AG09309 (cell line): Measurements from ENCODE around the gene ZFP57.

ENCODE experiments used
- DNase-seq: peaks from one replicate; pipeline ENCODE4 v3.0.0-alpha.2; 2010; ENCODE audit warnings: low read depth
- H3K4me3 ChIP-seq: 2 replicates; pipeline ENCODE4 v1.5.1; 2011; ENCODE audit warnings: mild to moderate bottlenecking, low read depth, low read length, moderate library complexity; ENCODE audit not compliant: control insufficient read depth
- TF ChIP-seq, protein P1 (sequence below): IDR thresholded peaks from 2 replicates; pipeline ENCODE4 v1.5.1; 2011; ENCODE audit warnings: mild to moderate bottlenecking, low read depth, low read length, inconsistent platforms; ENCODE audit not compliant: insufficient read depth, control insufficient read depth; ENCODE audit errors: missing control alignments

Gene ZFP57

DNA sequence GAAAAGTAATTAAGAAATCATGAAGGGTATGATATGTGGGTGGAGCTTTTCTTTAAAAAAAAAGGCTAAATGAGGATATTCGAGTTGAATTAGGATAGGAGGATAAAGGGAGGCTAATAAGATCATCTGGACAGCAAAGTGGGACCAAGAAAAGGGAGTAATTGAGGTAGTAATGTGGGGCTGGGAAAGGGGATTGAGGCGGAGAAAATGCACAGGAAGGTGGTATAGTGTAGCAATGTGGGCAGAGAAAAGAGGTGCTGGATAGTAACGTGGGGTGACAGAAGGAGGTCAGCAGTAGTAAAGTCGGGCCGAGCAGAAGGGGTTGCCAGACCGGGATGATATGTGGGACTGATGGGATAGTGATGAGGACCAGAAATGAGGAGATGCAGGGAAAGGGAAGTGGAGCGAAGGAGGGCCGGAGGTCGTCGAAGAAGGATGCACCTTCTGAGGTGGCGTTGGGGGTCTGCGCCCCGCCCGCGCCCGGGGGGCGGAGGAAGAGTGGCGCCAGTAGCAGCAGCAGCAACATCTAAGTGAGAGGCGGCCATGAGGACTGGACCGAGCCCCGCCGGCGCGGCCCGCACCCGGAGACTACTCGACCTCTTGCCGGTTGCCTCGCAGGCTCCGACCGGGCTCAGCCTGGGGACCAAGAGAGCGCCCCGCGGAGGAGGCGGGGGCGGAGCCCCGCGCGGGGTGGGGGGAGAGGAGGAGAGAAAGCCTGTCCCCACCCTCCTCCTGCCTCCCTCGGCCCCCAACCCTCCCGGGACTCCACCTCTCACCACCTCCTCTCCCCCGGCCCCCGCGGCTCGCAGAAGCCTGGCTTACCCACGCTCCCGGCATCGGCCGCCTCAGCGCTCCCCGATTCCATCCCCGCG lies 48.9 kb downstream of the ZFP57 start:
- no peak for DNase-seq
- H3K4me3 ChIP-seq = peak overlapping the region; percentile 85
- TF ChIP-seq, protein P1, sequence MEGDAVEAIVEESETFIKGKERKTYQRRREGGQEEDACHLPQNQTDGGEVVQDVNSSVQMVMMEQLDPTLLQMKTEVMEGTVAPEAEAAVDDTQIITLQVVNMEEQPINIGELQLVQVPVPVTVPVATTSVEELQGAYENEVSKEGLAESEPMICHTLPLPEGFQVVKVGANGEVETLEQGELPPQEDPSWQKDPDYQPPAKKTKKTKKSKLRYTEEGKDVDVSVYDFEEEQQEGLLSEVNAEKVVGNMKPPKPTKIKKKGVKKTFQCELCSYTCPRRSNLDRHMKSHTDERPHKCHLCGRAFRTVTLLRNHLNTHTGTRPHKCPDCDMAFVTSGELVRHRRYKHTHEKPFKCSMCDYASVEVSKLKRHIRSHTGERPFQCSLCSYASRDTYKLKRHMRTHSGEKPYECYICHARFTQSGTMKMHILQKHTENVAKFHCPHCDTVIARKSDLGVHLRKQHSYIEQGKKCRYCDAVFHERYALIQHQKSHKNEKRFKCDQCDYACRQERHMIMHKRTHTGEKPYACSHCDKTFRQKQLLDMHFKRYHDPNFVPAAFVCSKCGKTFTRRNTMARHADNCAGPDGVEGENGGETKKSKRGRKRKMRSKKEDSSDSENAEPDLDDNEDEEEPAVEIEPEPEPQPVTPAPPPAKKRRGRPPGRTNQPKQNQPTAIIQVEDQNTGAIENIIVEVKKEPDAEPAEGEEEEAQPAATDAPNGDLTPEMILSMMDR = no peak

DNA sequence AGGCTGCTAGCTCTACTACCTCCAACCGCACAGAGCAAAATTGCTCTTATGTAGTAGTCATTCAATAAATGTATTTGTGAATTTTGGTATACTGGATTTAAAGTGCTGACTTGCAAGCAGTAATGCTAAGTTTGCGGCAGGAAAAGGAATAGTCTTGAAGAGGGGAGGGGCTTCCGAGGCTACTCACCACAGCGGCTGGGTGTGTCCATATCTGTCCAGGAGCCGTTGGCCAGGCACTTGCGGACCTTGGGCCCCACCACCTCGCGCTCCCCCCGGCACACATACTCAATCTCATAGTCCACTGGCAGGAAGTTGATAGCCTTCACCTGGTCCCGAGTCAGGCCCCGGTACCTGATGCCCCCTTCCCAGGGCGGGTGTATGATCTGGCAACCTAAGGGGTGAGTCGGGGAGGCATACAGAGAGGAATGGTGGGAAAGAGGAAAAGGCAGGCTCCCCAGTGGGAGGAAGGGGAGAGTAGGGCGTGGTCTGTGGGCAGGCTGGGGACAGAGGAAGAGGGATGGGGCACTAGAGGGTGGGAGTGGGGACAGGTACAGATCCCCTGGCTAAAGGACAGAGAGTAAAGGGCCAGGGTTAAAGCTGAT lies 49.6 kb downstream of the ZFP57 start:
- DNase-seq = no peak
- H3K4me3 ChIP-seq = no peak overlapping the region
- TF ChIP-seq, protein P1 = no peak

DNA sequence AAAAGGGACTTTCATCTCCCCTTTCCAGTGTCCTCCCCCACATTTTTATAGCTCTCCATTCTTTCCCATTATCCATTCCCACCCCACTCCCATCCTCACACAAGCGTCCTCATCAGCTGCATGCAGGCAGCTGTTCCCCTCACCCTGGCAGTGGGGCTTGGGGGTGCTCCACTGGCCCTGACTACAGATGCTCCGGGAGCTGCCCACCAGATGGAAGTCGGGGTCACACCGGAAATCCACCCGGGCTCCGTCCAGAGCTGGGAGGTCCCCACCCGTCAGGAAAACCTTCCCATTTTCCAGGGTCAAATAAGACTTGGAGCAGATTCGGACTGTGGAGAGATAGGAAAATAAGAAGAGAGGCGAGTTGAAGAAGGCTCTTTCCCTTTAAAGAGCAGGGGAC lies 50.6 kb downstream of the ZFP57 start:
- TF ChIP-seq, protein P1 = no peak
- no peak for DNase-seq
- H3K4me3 ChIP-seq = no peak overlapping the region

DNA sequence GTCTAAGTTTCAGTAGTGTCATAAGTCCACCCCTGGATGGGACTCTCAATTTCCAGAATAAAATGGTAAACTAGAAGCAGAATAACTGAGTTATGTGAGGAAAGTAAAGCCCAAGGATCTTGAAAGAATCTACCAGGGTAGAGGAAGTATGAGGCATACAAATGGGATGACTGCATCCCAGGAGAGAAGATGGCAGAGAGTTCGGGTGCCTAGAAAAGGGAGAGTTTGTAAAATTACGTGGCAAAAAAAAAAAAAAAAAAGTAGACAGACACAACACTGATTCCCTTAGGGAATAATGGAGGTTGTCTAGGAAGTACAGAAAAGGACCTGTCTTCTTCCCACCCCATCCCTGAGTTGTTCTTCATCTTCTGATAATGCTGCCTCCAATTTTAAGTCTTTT lies 51.4 kb downstream of the ZFP57 start:
- DNase-seq = no peak
- no peak overlapping the region for H3K4me3 ChIP-seq
- TF ChIP-seq, protein P1 = no peak

DNA sequence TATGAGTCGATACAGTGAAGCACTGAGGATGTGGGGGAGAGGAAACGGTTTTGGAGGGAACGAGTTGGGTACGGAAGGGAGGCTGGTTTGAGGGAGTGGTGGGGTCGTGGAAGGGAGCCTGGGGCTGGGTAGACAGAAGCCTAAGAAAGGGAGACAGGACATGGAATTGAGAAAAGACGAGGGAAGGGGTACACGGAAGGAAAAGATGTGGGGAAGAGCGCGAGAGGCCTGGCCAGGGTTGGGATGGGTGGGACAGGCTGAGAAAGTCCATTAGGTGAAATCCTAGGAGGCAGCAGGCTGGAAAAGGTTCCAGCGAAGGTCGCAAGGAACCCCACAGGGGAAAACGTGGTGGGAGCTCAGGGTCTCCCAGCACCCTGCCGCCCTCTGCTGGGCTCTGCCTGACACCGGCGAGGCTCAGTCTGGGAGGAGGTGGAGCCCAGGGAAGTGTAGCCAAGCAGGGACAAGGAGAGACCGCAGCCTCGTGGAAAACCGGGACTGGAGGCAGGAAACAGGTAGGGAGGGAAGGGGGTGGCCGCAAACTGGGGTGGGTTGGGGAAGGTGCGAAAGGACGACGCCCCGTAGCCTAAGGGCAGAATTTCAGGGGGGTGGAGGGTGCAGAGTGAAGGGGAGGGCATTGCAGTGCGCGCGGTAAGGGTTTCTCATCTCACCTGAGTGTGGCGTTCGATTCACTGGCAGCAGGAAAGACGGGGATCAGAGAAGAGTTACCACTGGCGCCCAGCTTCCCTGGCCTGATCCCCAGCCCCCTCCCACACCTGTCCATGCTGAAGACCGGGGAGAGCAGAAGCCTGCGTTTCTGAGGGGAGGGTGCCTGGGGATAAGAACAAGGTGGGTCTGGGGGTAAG lies 52.3 kb downstream of the ZFP57 start:
- peak overlapping the region; percentile 81 for H3K4me3 ChIP-seq
- peak; percentile 18 for DNase-seq
- TF ChIP-seq, protein P1 = peak; percentile 88

DNA sequence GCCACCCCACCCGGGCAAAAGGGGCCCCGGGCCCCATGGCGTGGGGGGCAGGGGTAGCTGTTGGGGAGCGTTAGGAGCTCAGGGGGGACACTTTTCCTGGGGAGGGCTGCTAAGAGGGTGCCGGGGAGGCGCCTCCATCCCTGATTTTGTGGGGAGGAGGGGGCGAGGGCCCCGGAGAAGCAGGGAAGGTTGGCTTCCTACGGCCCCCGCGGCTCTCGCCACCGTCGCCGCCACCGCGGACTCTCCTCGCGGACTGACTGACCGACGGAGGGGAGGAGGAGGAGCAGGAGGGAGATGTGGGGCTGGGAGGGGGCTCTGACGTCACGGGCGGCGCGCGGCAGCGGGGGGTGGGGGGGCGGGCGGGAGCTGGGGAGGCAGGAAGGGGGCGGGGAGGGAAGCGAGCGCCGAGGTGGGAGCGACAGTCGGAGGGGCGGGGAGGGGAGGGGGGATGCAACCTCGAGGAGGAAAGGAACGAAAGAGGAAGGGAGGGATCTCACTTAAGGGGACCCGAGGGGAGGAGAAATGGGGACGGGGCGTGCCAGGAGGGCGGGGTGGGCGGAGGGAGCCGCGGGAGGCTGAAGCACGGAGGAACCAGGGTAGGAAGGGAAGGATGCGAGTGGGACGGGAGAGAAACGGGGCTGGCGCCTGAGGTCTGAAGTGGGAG lies 53.1 kb downstream of the ZFP57 start:
- DNase-seq = peak; percentile 41
- TF ChIP-seq, protein P1 = no peak
- peak overlapping the region; percentile 81 for H3K4me3 ChIP-seq
